Right lobe of liver (tissue), 6 donors: ENCODE measurements around the gene CEP112. TPM values are rescaled to one million over a fixed set of nuclear protein-coding genes. Genes with fewer than 3 reads are reported as not detected.
"Not testable (repeated sequence)": the region's sequence is repeated elsewhere in the genome, so short reads cannot be mapped to it uniquely, and the experiment has no call there.

ENCODE experiments used
- ATAC-seq, 4 donors: fragments of 200-7000 bp; cut with Tn5 transposase; one replicate each; pipeline ENCODE4 v1.9.1; 2020; ENCODE audit warnings: mild to moderate bottlenecking in 4 of 4, moderate library complexity in 4 of 4
- DNase-seq, 3 donors: peaks; one replicate each; pipeline ENCODE4 v3.0.0-alpha.2; 2020
- H3K27ac ChIP-seq, 3 donors: fragments of 200-600 bp; one replicate each; pipeline ENCODE4 v1.8.0; 2022
- H3K27me3 ChIP-seq, 2 donors: fragments of 200-600 bp; one replicate each; pipeline ENCODE4 v1.8.0; 2022
- H3K36me3 ChIP-seq, 4 donors: fragments of 200-600 bp; sonication (generic) in 1 of 4; one replicate each; pipeline versions ENCODE4 v1.5.1 to v1.8.0; 2017 to 2022; ENCODE audit warnings: control low read depth in 1 of 4
- H3K4me1 ChIP-seq, 4 donors: fragments of 200-600 bp; sonication (generic) in 1 of 4; one replicate each; pipeline versions ENCODE4 v1.5.1 to v1.8.0; 2017 to 2022; ENCODE audit warnings: control low read depth in 1 of 4
- H3K4me3 ChIP-seq, 3 donors: fragments of 200-600 bp; one replicate each; pipeline ENCODE4 v1.8.0; 2022
- H3K9me3 ChIP-seq, 4 donors: fragments of 200-600 bp; sonication (generic) in 1 of 4; one replicate each; pipeline versions ENCODE4 v1.5.1 to v1.8.0; 2017 to 2022; ENCODE audit warnings: control low read depth in 1 of 4
- POLR2A ChIP-seq: fragments of 450-650 bp; IDR thresholded peaks from one replicate; pipeline ENCODE4 v1.6.1; 2017; ENCODE audit warnings: antibody characterized with exemption, mild to moderate bottlenecking
- WGBS: methylation state at CpG from one replicate; pipeline ENCODE4 v1.1.6; 2018; ENCODE audit warnings: low coverage, low lambda C conversion rate; ENCODE audit not compliant: insufficient coverage; ENCODE audit errors: missing lambda C conversion rate; 5-methylcytosine and 5-hydroxymethylcytosine counted together
- intact Hi-C, 2 donors: fragments of 100-400 bp; cut with DNase I; formaldehyde crosslinking; loops; one replicate each; pipeline versions ENCODE4 v1.11.2 to v1.14.1; 2022
- total RNA-seq, 6 experiments: library from RNA; depleted of rRNA in 2 of 6; stranded (reverse); fragments of >200 nt in 2 of 6; fragmentation: NEBNext Ultra II Directional in 3 of 6; extraction: Animal tissue kit (Norgen Biotek cat#: 25700) in 3 of 6; gene quantifications; one replicate each; pipeline versions ENCODE4 v1.1.0 to v1.2.4, GENCODE V29; 2016 to 2023
- TF ChIP-seq, protein P1 (sequence below), 4 donors: fragments of 200-600 bp in 3 of 4; fragments of 450-650 bp in 1 of 4; IDR thresholded peaks; one replicate each; pipeline versions ENCODE4 v1.5.1 to v1.8.0; 2016 to 2022; ENCODE audit warnings: antibody characterized with exemption in 4 of 4, mild to moderate bottlenecking in 2 of 4
- donor health status: DM: no; HTN: yes; CAD: no.
- donor health status: DM: no; HTN: no; CAD: no.
- donor health status: DM: no; HTN: no; CAD: no.
- donor health status: DM: no; HTN: yes; CAD: no.
- donor health status: DM: no; HTN: yes; CAD: no.

Gene CEP112
- total RNA-seq, 6 experiments from 2014 or later = 2.2 to 4.6 (median 3.9) TPM

DNA sequence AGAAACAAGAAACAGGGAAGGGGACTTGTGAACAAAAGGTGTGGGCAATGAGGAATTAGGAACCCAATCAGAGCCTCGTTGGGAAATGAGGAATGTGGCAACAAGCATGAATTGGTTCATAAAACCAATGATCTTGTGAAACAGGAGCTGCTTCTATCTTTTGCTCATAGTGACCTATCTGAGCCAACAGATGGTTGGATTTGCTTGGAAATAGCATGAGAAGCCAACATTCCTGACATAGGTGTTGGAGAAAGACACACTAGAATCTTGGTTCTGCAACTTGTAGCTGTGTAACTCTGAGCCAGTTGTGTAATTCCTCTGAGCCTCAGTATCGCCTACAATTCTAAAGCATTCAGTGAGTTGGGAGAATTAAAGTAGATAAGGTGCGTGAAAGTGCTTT lies 378.6 kb downstream of the CEP112 start:
- Histone ChIP-seq H3K4me3 (no peak overlapping the region), H3K9me3 (no peaks in the 10 kb centered on the region), H3K36me3 (no peaks in the 10 kb centered on the region), H3K4me1 (no peaks in the 10 kb centered on the region), H3K27me3 (no peaks in the 10 kb centered on the region), H3K27ac (no peak overlapping the region)
- TF ChIP-seq POLR2A = no peak
- TF ChIP-seq, protein P1, sequence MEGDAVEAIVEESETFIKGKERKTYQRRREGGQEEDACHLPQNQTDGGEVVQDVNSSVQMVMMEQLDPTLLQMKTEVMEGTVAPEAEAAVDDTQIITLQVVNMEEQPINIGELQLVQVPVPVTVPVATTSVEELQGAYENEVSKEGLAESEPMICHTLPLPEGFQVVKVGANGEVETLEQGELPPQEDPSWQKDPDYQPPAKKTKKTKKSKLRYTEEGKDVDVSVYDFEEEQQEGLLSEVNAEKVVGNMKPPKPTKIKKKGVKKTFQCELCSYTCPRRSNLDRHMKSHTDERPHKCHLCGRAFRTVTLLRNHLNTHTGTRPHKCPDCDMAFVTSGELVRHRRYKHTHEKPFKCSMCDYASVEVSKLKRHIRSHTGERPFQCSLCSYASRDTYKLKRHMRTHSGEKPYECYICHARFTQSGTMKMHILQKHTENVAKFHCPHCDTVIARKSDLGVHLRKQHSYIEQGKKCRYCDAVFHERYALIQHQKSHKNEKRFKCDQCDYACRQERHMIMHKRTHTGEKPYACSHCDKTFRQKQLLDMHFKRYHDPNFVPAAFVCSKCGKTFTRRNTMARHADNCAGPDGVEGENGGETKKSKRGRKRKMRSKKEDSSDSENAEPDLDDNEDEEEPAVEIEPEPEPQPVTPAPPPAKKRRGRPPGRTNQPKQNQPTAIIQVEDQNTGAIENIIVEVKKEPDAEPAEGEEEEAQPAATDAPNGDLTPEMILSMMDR (IDR thresholded peaks at IDR 0.05) = no peak
- 73% methylated on average over 3 of the region's 3 CpGs for WGBS
- intact Hi-C loops = no loop called here
- DNase-seq (no peak), ATAC-seq (no peak)

DNA sequence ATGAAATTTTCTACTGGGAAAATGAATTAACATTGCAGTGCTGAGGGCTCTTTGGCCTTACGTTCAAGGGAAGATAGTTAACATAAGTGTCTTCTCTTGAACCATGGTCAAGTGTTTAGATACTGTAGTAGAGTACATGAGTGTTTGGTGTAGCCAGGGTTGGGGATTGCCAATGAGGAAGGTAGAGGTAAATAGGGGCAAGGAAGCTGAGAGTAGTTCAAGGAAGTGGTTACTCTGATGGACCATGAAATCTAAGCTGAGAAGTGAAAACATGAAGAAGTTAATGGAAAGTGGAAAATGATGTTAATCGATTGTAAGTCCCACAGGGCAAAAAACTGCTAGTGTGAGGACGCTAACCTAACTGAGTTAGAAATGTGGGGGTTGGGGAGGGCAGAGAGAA lies 380.9 kb downstream of the CEP112 start:
- Histone ChIP-seq H3K4me1 (no peaks in the 10 kb centered on the region), H3K36me3 (no peaks in the 10 kb centered on the region), H3K27me3 (no peaks in the 10 kb centered on the region), H3K27ac (no peak overlapping the region), H3K9me3 (no peaks in the 10 kb centered on the region), H3K4me3 (no peak overlapping the region)
- 50% methylated on average over 2 of the region's 3 CpGs for WGBS
- TF ChIP-seq POLR2A = no peak
- TF ChIP-seq, protein P1 (IDR thresholded peaks at IDR 0.05) = no peak
- intact Hi-C loops = no loop called here
- no peak for DNase-seq
- no peak for ATAC-seq

DNA sequence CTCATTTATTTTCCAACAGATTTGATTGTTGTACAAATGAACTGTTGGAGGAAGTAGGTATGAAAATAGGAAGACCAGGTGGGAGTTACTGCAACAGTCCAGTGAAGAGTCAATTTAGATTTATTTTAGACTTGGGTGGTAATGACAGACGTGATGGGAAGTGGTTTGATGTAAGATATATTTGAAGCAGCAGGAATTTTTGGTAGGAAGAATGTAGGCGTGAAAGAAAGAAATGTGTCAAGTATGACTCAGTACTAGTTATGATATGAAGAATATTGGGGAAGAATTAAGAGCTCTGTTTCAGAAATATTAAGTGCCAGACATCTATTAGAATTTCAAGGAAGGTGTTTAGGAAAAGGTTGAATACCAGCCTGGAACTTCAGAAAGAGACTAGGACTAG lies 382.6 kb downstream of the CEP112 start:
- H3K4me1 ChIP-seq = no peaks in the 10 kb centered on the region
- TF ChIP-seq, protein P1 (IDR thresholded peaks at IDR 0.05) = no peak
- TF ChIP-seq POLR2A = no peak
- no peaks in the 10 kb centered on the region for H3K27me3 ChIP-seq
- WGBS = 62% methylated on average over 2 of the region's 2 CpGs
- ATAC-seq = no peak
- intact Hi-C loops = no loop called here
- no peak for DNase-seq
- H3K36me3 ChIP-seq = no peaks in the 10 kb centered on the region
- no peaks in the 10 kb centered on the region for H3K9me3 ChIP-seq
- H3K4me3 ChIP-seq = no peak overlapping the region
- H3K27ac ChIP-seq = no peak overlapping the region

DNA sequence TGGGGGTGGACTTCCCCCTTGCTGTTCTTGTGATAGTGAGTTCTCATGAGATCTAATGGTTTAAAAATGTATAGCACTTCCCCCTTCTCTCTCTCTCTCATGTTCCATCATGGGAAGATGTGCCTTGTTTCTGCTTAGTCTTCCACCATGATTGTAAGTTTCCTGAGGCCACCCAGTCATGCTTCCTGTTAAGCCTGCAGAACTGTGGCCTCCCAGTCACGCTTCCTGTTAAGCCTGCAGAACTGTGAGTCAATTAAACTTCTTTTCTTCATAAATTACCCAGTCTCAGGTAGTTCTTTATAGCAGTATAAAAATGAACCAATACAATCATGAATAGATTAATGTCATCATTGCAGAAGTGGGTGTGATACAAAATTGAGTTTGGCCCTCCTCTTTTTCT lies 383.4 kb downstream of the CEP112 start:
- H3K9me3 ChIP-seq, intact Hi-C loops, H3K27ac ChIP-seq, H3K27me3 ChIP-seq, H3K4me1 ChIP-seq, ATAC-seq, H3K4me3 ChIP-seq, H3K36me3 ChIP-seq, DNase-seq: not testable (repeated sequence)
- 88% methylated on average over 1 of the region's 1 CpG for WGBS

DNA sequence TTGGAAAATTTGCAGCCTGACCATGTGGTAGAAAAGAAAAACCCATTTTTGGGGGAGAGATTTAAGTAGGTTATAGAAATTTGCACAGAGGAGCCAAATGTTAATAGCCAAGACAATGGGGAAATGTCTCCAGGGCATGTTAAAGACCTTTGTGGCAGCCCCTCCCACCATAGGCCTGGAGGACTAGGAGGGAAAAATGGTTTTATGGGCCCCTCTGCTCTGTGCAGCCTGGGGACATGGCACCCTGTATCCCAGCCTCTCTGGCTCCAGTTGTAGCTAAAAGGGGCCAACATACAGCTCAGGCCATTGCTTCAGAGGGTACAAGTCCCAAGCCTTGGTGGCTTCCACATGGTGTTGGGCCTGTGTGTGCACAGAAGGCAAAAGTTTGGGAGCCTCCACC lies 384.6 kb downstream of the CEP112 start:
- ATAC-seq = no peak
- no peaks in the 10 kb centered on the region for H3K27me3 ChIP-seq
- no peak overlapping the region for H3K4me3 ChIP-seq
- DNase-seq = no peak
- H3K4me1 ChIP-seq = no peaks in the 10 kb centered on the region
- intact Hi-C loops = no loop called here
- H3K36me3 ChIP-seq = no peaks in the 10 kb centered on the region
- TF ChIP-seq POLR2A = no peak
- TF ChIP-seq, protein P1 (IDR thresholded peaks at IDR 0.05) = no peak
- H3K27ac ChIP-seq = no peak overlapping the region
- H3K9me3 ChIP-seq = no peaks in the 10 kb centered on the region
